Caco-2 (cell line): ENCODE results near the gene ALAD. TPM values are rescaled to one million over a fixed set of nuclear protein-coding genes. Genes with fewer than 3 reads are reported as not detected.

Source experiments
- BruUV-seq: library from RNA; stranded (reverse); fragments of 400-500 nt; replicated peaks from 2 replicates; lab custom pipeline; 2021; lab: Mats Ljungman, UMichigan
- CTCF ChIA-PET: fragments of 300-600 bp; sonication (Branson Sonifier 250); formaldehyde crosslinking; loops from one replicate; lab custom pipeline; 2022; ENCODE audit warnings: antibody characterized with exemption; lab: Charles Lee
- POLR2A ChIA-PET: fragments of 300-600 bp; sonication (Branson Sonifier 250); formaldehyde crosslinking; loops from one replicate; lab custom pipeline; 2022; ENCODE audit warnings: antibody characterized with exemption; lab: Charles Lee
- DNase-seq, 2 experiments: peaks; one replicate each; pipeline versions ENCODE4 v3.0.0 to v3.0.0-alpha.2; 2020 to 2022
- H3K27me3 ChIP-seq: replicated peaks from 2 replicates; pipeline ENCODE4 v1.6.0; 2011; ENCODE audit warnings: low read length; ENCODE audit not compliant: control insufficient read depth, insufficient read depth
- H3K36me3 ChIP-seq: 2 replicates; pipeline ENCODE4 v1.5.1; 2011; ENCODE audit warnings: low read length; ENCODE audit not compliant: control insufficient read depth, insufficient read depth
- H3K4me1 ChIP-seq: fragments of 250-450 bp; sonication (Bioruptor Pico); 2 replicates; pipeline ENCODE4 v1.5.1; 2020; ENCODE audit warnings: mild to moderate bottlenecking
- H3K4me3 ChIP-seq: 2 replicates; pipeline ENCODE4 v1.5.1; 2011; ENCODE audit warnings: low read depth, mild to moderate bottlenecking, control low read depth, low read length
- H3K9me3 ChIP-seq: fragments of 250-450 bp; sonication (Bioruptor Pico); 2 replicates; pipeline ENCODE4 v1.5.1; 2020; ENCODE audit warnings: mild to moderate bottlenecking, moderate library complexity
- H3K27ac Mint-ChIP-seq: one replicate; pipeline ENCODE4 v1.8.0; 2022; ENCODE audit warnings: mixed read lengths; ENCODE audit not compliant: unreplicated experiment
- H3K27me3 Mint-ChIP-seq: one replicate; pipeline ENCODE4 v1.8.0; 2022; ENCODE audit warnings: mixed read lengths; ENCODE audit not compliant: insufficient read depth, unreplicated experiment
- H3K36me3 Mint-ChIP-seq: one replicate; pipeline ENCODE4 v1.8.0; 2022; ENCODE audit warnings: mild to moderate bottlenecking, mixed read lengths; ENCODE audit not compliant: insufficient read depth, unreplicated experiment
- H3K4me1 Mint-ChIP-seq: one replicate; pipeline ENCODE4 v1.8.0; 2022; ENCODE audit warnings: low read depth, mixed read lengths; ENCODE audit not compliant: unreplicated experiment
- H3K4me3 Mint-ChIP-seq: one replicate; pipeline ENCODE4 v1.8.0; 2022; ENCODE audit warnings: mild to moderate bottlenecking, moderate library complexity, mixed read lengths; ENCODE audit not compliant: unreplicated experiment
- H3K9me3 Mint-ChIP-seq: one replicate; pipeline ENCODE4 v1.8.0; 2022; ENCODE audit warnings: mixed read lengths; ENCODE audit not compliant: unreplicated experiment
- intact Hi-C: fragments of 100-400 bp; cut with micrococcal nuclease; formaldehyde crosslinking; loops from one replicate; pipeline ENCODE4 v1.10.0; 2022; ENCODE audit not compliant: unreplicated experiment
- total RNA-seq: library from RNA; stranded (reverse); gene quantifications from 2 replicates; pipeline ENCODE4 v1.2.3, GENCODE V29; 2022
- TF ChIP-seq, protein P1 (sequence below), 2 experiments: fragments of 200-600 bp in 1 of 2; IDR thresholded peaks; 1 replicate in 1 of 2; 2 replicates in 1 of 2; pipeline versions ENCODE4 v1.5.1 to v1.8.0; 2011 to 2022; ENCODE audit warnings: antibody characterized with exemption in 1 of 2, control low read depth in 1 of 2, inconsistent platforms in 1 of 2, low read depth in 1 of 2, low read length in 1 of 2, mild to moderate bottlenecking in 1 of 2, moderate library complexity in 1 of 2; ENCODE audit not compliant: insufficient read depth in 1 of 2, severe bottlenecking in 1 of 2, unreplicated experiment in 1 of 2

ALAD gene
- total RNA-seq, 1 experiment from 2014 or later = 48.8 TPM

DNA sequence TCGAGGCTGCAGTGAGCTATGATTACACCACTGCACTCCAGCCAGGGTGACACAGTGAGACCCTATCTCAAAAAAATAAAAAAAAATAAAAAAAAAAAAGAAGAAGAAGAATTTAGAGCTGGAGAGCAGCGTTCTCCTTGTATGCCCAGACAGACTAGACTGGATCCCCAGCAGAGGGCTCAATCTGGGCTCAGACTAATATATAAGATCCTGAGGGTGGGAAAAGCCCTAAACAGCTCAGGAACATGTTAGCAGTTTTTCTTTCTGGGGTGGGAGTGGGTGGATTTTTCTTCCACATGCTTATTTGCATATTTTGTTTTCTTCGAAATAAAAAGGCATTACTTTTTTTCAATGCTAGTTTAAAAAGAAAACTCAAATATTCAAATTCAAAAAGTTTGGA, 52.6 kb downstream of the ALAD start:
- Mint-ChIP-seq H3K27ac (no peak overlapping the region), H3K36me3 (no peaks in the 10 kb centered on the region), H3K4me1 (peaks cover 12% of the 10 kb centered on the region), H3K4me3 (peak overlapping the region; percentile 72), H3K9me3 (no peaks in the 10 kb centered on the region), H3K27me3 (no peaks in the 10 kb centered on the region)
- ChIA-PET CTCF (interaction anchor here (0.9 to 1.7 kb wide), 4 partner anchors 8 to 53 kb away, joined by 3 to 7 read pairs (median 4); partner anchors contain the start of genes ALAD and HDHD3), POLR2A (interaction anchor here (0.6 to 2.1 kb wide), 4 partner anchors 8 to 73 kb away, joined by 5 to 10 read pairs (median 6); partner anchors contain the start of genes C9orf43, CDC26, POLE3 and PRPF4)
- H3K4me1 ChIP-seq = no peaks in the 10 kb centered on the region
- no peak for DNase-seq
- intact Hi-C loops = loop anchor here (2.0 kb wide), 2 partner anchors 34 to 62 kb away; partner anchors contain the start of genes C9orf43 and POLE3
- BruUV-seq = no TSS peak
- no peaks in the 10 kb centered on the region for H3K27me3 ChIP-seq
- TF ChIP-seq, protein P1, sequence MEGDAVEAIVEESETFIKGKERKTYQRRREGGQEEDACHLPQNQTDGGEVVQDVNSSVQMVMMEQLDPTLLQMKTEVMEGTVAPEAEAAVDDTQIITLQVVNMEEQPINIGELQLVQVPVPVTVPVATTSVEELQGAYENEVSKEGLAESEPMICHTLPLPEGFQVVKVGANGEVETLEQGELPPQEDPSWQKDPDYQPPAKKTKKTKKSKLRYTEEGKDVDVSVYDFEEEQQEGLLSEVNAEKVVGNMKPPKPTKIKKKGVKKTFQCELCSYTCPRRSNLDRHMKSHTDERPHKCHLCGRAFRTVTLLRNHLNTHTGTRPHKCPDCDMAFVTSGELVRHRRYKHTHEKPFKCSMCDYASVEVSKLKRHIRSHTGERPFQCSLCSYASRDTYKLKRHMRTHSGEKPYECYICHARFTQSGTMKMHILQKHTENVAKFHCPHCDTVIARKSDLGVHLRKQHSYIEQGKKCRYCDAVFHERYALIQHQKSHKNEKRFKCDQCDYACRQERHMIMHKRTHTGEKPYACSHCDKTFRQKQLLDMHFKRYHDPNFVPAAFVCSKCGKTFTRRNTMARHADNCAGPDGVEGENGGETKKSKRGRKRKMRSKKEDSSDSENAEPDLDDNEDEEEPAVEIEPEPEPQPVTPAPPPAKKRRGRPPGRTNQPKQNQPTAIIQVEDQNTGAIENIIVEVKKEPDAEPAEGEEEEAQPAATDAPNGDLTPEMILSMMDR (IDR thresholded peaks at IDR 0.05; ENCODE audit: insufficient read depth in 1 of 2, low read depth in 1 of 2, low read length in 1 of 2, severe bottlenecking in 1 of 2, unreplicated experiment in 1 of 2) = no peak
- no peak overlapping the region for H3K4me3 ChIP-seq
- H3K36me3 ChIP-seq = no peaks in the 10 kb centered on the region
- no peaks in the 10 kb centered on the region for H3K9me3 ChIP-seq

- H3K27me3 ChIP-seq = no peaks in the 10 kb centered on the region
- Mint-ChIP-seq H3K27me3 (no peaks in the 10 kb centered on the region), H3K27ac (no peak overlapping the region), H3K9me3 (no peaks in the 10 kb centered on the region), H3K4me1 (peaks cover 12% of the 10 kb centered on the region), H3K4me3 (no peak overlapping the region), H3K36me3 (no peaks in the 10 kb centered on the region)
- TF ChIP-seq, protein P1 (IDR thresholded peaks at IDR 0.05; ENCODE audit: insufficient read depth in 1 of 2, low read depth in 1 of 2, low read length in 1 of 2, severe bottlenecking in 1 of 2, unreplicated experiment in 1 of 2) = no peak
- no peaks in the 10 kb centered on the region for H3K36me3 ChIP-seq
- no peaks in the 10 kb centered on the region for H3K9me3 ChIP-seq
- ChIA-PET POLR2A (no interaction called here), CTCF (interaction anchor here (0.7 kb wide), 1 partner anchor 10 kb away, joined by 3 read pairs; no protein-coding TSS in a partner anchor)
- no peak for DNase-seq
- intact Hi-C loops = no loop called here
- no TSS peak for BruUV-seq
- no peak overlapping the region for H3K4me3 ChIP-seq
- no peaks in the 10 kb centered on the region for H3K4me1 ChIP-seq
Measured at GRCh38 chr9:113345671-113346070, 55.4 kb downstream of the ALAD start.

GRCh38 chr9:113345190-113345589, 55.9 kb downstream of the ALAD start:
- ChIA-PET POLR2A (no interaction called here), CTCF (interaction anchor here (0.7 kb wide), 1 partner anchor 10 kb away, joined by 3 read pairs; no protein-coding TSS in a partner anchor)
- Mint-ChIP-seq H3K27me3 (no peaks in the 10 kb centered on the region), H3K36me3 (no peaks in the 10 kb centered on the region), H3K4me1 (peaks cover 8% of the 10 kb centered on the region), H3K9me3 (no peaks in the 10 kb centered on the region), H3K4me3 (no peak overlapping the region), H3K27ac (no peak overlapping the region)
- TF ChIP-seq, protein P1 (IDR thresholded peaks at IDR 0.05; ENCODE audit: insufficient read depth in 1 of 2, low read depth in 1 of 2, low read length in 1 of 2, severe bottlenecking in 1 of 2, unreplicated experiment in 1 of 2) = no peak
- Histone ChIP-seq H3K9me3 (no peaks in the 10 kb centered on the region), H3K36me3 (no peaks in the 10 kb centered on the region), H3K4me3 (no peak overlapping the region), H3K27me3 (no peaks in the 10 kb centered on the region), H3K4me1 (no peaks in the 10 kb centered on the region)
- BruUV-seq = no TSS peak
- no peak for DNase-seq
- intact Hi-C loops = no loop called here
